Measurements from ENCODE around the gene POLR2E.
A peak's percentile ranks its signal among the peaks of the same experiment; 100 is the strongest.

POLR2E gene

GRCh38 chr19:1047696-1048147 lies 47.5 kb downstream of the POLR2E start:
- no peak for DNase-seq (ENCODE audit: low read depth)

DNA sequence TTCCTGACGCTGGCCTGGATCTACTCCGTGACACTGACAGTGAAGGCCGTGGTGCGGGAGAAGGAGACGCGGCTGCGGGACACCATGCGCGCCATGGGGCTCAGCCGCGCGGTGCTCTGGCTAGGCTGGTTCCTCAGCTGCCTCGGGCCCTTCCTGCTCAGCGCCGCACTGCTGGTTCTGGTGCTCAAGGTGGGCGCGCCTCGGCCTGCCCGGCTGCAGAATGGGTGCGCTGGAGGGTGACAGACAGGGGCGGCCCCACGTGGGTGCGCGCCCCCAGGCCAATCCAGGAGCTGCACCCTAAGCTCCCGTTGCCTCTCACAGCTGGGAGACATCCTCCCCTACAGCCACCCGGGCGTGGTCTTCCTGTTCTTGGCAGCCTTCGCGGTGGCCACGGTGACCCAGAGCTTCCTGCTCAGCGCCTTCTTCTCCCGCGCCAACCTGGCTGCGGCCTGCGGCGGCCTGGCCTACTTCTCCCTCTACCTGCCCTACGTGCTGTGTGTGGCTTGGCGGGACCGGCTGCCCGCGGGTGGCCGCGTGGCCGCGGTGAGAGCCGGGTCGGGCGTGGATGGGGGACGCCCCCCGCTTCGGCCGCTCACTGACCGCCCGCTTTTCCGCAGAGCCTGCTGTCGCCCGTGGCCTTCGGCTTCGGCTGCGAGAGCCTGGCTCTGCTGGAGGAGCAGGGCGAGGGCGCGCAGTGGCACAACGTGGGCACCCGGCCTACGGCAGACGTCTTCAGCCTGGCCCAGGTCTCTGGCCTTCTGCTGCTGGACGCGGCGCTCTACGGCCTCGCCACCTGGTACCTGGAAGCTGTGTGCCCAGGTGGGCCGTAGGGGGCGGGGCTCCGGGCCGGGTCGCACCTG lies 48.1 kb downstream of the POLR2E start:
- no peak for DNase-seq (ENCODE audit: low read depth)

DNA sequence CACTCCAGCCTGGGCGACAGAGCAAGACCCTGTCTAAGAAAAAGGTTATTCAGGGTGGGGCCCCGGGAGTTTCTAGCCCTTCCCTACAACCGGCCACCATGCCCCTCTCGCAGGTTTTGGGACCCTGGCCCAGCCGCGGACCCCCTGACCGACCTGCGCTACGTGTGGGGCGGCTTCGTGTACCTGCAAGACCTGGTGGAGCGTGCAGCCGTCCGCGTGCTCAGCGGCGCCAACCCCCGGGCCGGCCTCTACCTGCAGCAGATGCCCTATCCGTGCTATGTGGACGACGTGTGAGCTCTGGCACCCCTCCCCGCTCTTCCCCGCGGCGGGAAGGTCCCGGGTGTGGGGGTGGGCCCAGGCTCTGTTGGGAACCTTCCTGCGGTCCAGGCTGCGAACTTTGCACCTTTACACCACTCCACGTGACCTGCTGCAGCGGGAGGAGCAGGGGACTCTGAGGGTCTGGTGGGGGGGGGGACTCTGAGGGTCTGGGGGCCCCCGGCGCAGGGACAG lies 49.0 kb downstream of the POLR2E start:
- DNase-seq (ENCODE audit: low read depth), result no peak

GRCh38 chr19:1045247-1045603 lies 50.0 kb downstream of the POLR2E start:
- DNase-seq (ENCODE audit: low read depth), result peak; percentile 67

DNA sequence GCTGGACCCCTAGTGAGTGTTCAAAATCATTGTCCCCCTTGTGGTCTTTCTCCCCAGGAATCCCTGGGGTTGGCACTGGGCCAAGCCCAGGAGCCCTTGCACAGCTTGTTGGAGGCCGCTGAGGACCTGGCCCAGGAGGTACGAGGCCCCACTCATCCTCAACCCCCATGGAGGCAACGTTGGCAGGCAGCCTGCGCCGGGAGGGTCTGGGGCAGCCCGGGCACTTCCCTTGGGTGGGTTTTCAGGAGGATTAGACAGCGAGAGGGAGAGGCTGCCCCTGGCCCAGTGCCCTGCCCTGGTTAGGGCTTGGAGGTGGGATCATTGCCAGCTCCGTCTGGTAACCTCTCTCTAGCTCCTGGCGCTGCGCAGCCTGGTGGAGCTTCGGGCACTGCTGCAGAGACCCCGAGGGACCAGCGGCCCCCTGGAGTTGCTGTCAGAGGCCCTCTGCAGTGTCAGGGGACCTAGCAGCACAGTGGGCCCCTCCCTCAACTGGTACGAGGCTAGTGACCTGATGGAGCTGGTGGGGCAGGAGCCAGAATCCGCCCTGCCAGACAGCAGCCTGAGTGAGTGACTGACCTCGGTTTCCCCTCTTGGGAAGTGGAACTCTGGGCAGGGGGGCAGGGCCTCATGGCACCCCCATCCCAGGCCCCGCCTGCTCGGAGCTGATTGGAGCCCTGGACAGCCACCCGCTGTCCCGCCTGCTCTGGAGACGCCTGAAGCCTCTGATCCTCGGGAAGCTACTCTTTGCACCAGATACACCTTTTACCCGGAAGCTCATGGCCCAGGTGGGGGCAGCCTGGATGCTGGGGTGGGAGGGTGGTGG lies 52.3 kb downstream of the POLR2E start:
- DNase-seq (ENCODE audit: low read depth), result no peak

GRCh38 chr19:1041835-1042685 lies 53.1 kb downstream of the POLR2E start:
- DNase-seq (ENCODE audit: low read depth), result no peak

DNA sequence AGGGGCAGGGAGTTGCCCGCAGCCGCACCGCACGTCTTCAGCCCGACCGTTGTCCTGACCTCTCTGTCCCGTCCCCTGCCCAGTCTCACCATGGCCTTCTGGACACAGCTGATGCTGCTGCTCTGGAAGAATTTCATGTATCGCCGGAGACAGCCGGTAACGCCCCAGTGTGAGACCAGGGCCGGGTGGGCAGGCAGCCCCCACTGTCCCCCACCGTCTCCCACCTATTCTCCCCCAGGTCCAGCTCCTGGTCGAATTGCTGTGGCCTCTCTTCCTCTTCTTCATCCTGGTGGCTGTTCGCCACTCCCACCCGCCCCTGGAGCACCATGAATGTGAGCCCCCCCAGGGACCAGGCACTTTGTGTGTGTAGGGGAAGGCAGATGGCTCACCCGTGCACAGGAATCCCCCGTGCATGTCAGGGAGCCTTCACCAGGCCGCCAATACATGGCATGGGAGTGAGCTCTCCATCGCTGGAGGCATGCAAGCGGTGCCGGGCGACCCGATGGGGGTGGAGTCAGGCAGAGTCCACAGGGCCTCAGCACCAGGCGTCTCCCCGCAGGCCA lies 53.8 kb downstream of the POLR2E start:
- DNase-seq (ENCODE audit: low read depth), result no peak

DNA sequence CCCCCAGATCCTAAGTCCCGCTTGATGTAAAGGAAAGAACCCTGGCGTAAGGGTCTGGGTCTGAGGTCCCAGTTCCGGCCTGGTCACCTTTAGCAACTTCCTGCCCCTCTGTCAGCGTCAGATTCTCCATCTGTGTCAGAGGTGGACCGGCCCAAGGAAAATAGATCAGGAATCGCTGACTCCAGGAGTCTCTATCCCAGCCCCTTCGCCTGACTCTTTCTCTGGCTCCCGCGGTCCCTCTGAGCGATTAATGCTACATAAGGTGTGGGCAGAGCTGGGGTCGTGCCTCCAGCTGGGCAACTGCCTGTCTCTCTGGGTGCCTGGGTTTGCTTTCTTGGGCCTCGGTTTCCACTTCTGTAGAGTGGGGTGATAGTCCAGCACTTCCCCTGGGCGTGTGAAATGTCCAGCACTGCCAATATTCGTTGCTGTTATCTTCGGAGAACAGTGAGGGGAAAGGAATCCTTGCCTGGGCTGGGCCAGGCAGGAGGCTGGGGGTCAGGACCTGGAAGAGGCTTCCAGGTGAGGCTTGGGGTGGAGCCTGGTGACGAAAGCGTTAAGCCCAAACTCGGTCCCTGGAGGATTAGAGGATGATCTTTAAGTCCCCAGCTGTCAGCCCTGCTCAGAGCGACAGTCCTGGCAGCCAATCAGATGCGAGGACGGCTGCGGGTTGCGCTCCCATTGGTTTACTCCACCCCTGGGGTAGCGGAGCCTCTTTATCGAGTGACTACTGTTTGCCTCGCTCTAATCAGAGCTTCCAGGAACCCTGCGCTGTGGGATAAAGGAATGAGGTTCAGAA lies 54.5 kb downstream of the POLR2E start:
- peak; percentile 89 for DNase-seq (ENCODE audit: low read depth)

DNA sequence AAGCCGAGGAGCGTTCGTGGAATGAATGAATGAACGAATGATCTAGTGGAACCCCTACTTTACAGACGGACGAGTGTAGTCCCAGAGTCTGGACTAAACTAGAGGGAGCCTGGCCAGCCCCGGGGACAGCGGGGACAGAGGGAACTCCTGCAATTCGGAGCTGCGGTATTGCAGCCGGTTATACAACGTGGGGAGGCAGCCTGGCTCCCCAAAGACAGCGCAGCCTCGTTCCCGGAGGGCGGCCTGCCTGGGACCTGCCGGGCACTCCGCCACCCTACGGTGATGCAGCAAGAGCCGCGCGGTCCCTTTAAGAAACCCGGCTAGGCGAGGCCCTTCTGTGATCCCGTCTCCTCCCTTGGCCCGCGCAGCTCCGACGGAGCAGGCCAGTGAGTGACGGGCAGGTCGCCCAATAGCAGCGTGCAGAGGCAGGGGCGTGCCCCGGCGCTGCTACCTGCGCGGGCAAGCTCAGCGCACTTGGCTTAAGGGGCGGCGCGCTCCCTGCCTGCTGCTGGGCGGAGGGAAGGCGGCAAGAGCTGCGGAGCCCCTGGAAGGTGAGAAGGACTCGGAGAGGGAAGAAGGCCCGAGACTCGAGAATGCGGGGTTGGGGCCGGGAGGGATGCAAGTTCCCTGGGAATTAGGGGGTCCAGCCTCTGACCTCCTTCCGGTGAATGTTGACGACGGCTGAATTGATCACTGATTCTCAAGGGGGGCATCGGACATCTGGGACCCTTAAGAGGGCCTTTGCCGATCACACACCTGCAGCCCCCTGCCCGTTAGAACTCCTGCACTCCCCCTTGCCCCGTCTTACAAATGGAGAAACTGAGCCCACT lies 55.3 kb downstream of the POLR2E start, which contains the start of gene ABCA7:
ABCA7 (plus strand) TSS at position 462 of the 830 bp plus-strand sequence. CDS start 1,255 bp downstream, outside the sequence.
- DNase-seq (ENCODE audit: low read depth), result peak; percentile 99

DNA sequence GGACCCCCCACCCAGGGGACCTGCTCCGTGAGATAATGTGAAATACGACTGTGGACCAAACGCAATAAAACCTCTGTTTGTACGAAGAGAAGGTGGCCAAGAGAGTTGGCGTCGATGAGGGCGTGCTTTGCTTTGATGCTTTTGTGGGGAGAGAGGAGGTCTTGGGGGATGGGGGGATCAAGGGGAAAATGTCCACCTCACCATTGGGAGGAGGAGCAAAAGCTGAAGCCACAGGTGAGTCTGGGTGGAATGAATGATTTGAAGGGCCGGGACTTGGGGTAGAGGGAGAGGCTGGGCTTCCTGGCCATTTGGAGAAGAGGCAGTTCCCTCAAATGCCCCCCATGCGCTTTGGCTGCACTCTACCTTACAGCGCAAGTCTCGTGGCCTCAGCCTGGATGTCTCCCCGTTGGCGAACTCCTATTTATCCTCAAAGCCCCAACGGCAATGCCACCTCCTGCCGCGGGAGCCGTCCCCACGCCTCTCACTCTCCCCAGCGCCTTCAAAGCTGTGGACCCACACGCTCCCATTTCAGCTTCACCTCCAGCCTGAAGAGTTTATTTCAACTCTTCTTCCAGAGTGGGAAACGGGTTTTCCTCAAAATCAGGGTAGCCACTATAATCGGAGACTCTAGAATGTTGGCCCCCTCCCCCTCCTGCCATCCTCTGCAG lies 56.1 kb downstream of the POLR2E start:
- no peak for DNase-seq (ENCODE audit: low read depth)

DNA sequence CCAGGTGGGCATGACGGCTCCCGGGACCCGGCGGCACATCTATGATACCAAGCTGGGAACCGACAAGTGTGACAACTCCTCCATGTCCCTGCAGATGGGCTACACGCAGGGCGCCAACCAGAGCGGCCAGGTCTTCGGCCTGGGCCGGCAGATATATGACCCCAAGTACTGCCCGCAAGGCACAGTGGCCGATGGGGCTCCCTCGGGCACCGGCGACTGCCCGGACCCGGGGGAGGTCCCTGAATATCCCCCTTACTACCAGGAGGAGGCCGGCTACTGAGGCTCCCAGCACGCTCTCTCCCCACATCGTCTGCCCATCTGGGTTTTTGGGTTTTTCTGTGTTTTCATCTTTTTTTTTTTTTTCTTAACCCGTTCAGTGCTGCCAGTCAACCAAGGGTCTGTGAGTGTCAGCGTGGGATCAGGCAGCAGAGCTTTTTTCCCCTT lies 57.5 kb downstream of the POLR2E start:
- no peak for DNase-seq (ENCODE audit: low read depth)
